ENCODE data around the gene UNC79. TPM values are rescaled to one million over a fixed set of nuclear protein-coding genes. Genes with fewer than 3 reads are reported as not detected.
"Not testable (repeated sequence)": the region's sequence is repeated elsewhere in the genome, so short reads cannot be mapped to it uniquely, and the experiment has no call there.

Gene UNC79
- 0.02 TPM in 1 of 2 replicates, not detected in the other for total RNA-seq

DNA sequence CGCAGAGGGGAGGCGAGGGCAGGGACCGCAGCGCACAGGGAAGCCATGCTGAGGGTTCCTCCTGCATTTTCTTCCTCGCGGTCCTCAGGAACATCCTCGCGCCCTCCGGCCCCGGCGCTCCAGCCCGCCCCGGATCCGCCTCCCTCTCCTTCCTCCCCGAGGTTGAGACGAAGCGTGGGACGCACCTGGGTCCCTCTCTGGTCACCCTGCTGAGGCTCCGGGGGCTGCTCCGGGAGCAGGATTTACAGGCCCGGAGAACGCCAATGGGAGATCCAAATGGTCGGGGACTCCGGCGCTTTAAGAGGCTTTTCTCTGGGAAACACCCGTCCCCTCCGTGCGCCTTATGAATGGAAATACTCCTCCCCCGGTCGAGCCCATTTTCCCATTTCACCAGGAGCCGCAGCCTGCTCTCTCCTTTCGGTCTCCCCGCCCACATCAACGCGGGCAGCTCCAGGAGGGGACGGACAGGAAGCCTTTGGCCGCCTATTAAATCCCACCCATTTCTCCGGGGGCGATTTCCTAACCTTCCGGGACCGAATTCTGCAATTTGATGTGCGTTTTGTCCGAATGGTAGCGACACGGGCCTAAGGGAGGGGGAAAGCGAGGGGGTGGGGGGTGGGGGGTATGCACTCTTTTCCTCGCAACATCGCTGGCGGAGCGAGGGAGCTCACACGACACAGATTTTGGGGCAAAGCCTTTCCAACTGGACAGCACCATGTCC, at the start of gene UNC79:
Gene UNC79, plus strand, starts transcription at position 625 of the 721 bp plus-strand sequence. Its CDS starts 91 bp downstream, at position 716.
- peaks cover 32% of the 10 kb centered on the region for H3K27me3 Mint-ChIP-seq (ENCODE audit: low read depth)
- H3K4me3 Mint-ChIP-seq (ENCODE audit: low read depth), result no peak within 1 kb of the TSS
- no peak within 1 kb of the TSS for H3K27ac Mint-ChIP-seq
- peaks cover 9% of the 10 kb centered on the region for H3K9me3 Mint-ChIP-seq
- H3K4me1 Mint-ChIP-seq (ENCODE audit: low read depth), result no peaks in the 10 kb centered on the region
- intact Hi-C loops (cut with micrococcal nuclease), result no loop called here
- H3K36me3 Mint-ChIP-seq (ENCODE audit: low read depth), result no peaks in the 10 kb centered on the region
- DNase-seq (ENCODE audit: low spot score), result no peak

DNA sequence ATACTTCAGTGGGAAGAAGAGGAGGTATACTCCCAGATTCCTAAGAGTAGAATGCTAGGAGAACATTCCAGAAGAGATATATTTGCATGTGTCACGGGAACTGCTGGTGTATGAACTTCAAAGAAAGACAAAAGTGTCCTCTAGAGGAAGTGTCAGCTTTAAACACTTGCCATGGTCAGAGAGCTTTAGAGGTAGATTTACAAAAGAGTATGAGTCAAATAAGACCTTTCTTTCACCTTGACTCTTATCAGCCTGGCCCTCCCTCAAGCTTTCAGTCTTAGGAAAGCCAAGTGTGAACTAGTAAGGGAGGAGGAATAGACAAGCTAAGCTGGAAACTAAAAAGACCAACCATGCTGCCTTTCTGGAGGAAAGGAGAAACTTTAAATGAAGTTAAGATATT, 49.1 kb upstream of the UNC79 start:
- H3K9me3 Mint-ChIP-seq, result no peaks in the 10 kb centered on the region
- DNase-seq (ENCODE audit: low spot score), result no peak
- no peak overlapping the region for H3K27ac Mint-ChIP-seq
- peaks cover 13% of the 10 kb centered on the region for H3K27me3 Mint-ChIP-seq (ENCODE audit: low read depth)
- H3K4me1 Mint-ChIP-seq (ENCODE audit: low read depth), result no peaks in the 10 kb centered on the region
- H3K4me3 Mint-ChIP-seq (ENCODE audit: low read depth), result no peak overlapping the region
- intact Hi-C loops (cut with micrococcal nuclease), result no loop called here
- H3K36me3 Mint-ChIP-seq (ENCODE audit: low read depth), result no peaks in the 10 kb centered on the region

DNA sequence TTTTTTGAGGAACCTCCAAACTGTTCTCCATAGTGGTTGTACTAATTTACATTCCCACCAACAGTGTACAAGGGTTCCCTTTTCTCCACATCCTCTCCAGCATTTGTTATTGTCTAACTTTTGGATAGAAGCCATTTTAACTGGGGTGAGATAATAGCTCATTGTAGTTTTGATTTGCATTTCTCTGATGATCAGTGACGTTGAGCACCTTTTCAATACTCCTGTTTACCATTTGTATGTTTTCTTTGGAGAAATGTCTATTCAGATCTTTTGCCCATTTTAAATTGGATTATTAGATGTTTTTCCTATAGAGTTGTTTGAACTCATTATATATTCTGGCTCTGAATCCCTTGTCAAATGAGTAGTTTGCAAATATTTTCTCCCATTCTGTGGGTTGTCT, 46.5 kb upstream of the UNC79 start:
- DNase-seq (ENCODE audit: low spot score); H3K9me3 Mint-ChIP-seq; H3K4me1 Mint-ChIP-seq (ENCODE audit: low read depth); intact Hi-C loops (cut with micrococcal nuclease); H3K4me3 Mint-ChIP-seq (ENCODE audit: low read depth); H3K27ac Mint-ChIP-seq; H3K36me3 Mint-ChIP-seq (ENCODE audit: low read depth): not testable (repeated sequence)
- peaks cover 14% of the 10 kb centered on the region for H3K27me3 Mint-ChIP-seq (ENCODE audit: low read depth)

DNA sequence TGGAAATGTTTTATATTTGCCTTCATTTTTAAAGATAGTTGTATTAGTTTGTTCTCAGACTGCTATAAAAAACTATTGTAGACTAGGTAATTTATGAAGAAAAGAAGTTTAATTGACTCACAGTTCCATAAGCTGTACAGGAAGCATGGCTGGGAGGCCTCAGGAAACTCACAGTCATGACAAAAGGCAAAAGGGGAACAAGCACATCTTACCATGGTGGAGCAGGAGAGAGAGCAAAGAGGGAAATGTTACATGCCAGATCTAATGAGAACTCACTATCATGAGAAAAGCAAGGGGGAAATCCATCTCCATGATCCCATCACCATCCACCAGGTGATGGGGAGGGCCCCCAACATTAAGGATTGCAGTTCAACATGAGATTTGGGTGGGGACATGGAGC, 35.5 kb upstream of the UNC79 start:
- Mint-ChIP-seq H3K4me1 (ENCODE audit: low read depth) (no peaks in the 10 kb centered on the region), H3K27me3 (ENCODE audit: low read depth) (no peaks in the 10 kb centered on the region), H3K36me3 (ENCODE audit: low read depth) (no peaks in the 10 kb centered on the region), H3K9me3 (peaks cover 11% of the 10 kb centered on the region), H3K27ac (no peak overlapping the region), H3K4me3 (ENCODE audit: low read depth) (no peak overlapping the region)
- DNase-seq (ENCODE audit: low spot score), result no peak
- intact Hi-C loops (cut with micrococcal nuclease), result no loop called here

DNA sequence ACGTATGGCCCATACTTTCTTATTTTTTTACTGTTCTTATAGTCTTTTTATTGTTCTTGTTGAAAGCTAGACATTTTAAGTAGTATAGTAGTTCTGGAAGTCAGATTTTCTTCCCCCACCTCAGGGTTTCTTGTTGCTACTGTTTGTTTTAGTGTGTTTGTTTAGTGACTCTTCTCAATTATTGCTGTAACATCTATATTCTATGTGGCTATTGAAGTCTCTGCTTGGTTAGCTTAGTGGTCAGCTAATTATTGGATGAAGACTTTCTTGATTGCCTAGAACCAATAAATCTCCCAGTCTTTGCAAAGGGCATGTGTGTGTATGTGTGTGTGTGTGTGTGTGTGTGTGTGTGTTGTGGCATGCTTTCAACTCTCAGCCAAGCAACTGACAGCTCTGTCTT, 34.3 kb upstream of the UNC79 start:
- Mint-ChIP-seq H3K4me1 (ENCODE audit: low read depth) (no peaks in the 10 kb centered on the region), H3K27ac (no peak overlapping the region), H3K9me3 (peaks cover 11% of the 10 kb centered on the region), H3K27me3 (ENCODE audit: low read depth) (peaks cover 5% of the 10 kb centered on the region), H3K4me3 (ENCODE audit: low read depth) (no peak overlapping the region), H3K36me3 (ENCODE audit: low read depth) (no peaks in the 10 kb centered on the region)
- intact Hi-C loops (cut with micrococcal nuclease), result no loop called here
- DNase-seq (ENCODE audit: low spot score), result no peak

DNA sequence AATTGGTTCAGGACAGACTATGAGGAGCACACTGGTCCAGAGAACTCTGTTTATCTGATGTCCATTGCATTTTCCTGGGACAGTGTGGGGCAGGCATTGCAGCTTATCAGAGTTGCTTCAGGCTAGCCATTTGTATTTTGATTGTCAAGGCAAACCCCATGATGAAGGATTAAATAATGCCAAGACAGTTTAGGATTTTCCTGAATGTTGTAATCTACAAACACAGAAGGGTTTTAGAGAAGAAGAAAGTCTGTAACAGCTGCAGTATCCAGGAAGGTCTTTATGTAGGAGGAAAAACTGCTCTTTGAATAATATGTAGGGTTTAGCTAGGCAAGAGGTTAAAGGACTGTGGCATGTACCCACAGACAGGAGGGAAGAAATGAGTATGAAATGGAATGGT, 32.2 kb upstream of the UNC79 start:
- intact Hi-C loops (cut with micrococcal nuclease), result no loop called here
- H3K36me3 Mint-ChIP-seq (ENCODE audit: low read depth), result no peaks in the 10 kb centered on the region

DNA sequence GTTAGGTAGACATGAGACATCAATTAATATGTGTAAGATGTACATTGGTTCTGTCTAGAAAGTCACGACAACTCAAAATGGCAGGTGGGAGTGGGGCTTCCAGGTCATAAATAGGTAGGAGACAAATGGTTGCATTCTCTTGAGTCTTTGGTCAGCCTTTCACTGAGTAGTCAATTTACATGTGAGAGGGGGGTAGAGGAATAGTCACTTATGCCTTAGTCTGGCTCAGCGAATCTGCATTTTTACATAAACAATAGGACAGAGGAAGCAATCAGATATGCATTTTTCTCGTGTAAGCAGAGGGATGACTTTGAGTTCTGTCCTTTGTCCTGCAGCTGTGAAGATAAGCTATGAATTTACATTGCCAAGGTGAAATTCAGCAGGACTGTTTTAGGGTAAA, 27.8 kb upstream of the UNC79 start:
- Mint-ChIP-seq H3K9me3 (no peaks in the 10 kb centered on the region), H3K27ac (no peak overlapping the region), H3K27me3 (ENCODE audit: low read depth) (peaks cover 7% of the 10 kb centered on the region), H3K36me3 (ENCODE audit: low read depth) (no peaks in the 10 kb centered on the region), H3K4me1 (ENCODE audit: low read depth) (no peaks in the 10 kb centered on the region), H3K4me3 (ENCODE audit: low read depth) (no peak overlapping the region)
- no peak for DNase-seq (ENCODE audit: low spot score)
- intact Hi-C loops (cut with micrococcal nuclease), result no loop called here

More for the DNA sequence above, 32.2 kb upstream of the UNC79 start:
- Mint-ChIP-seq H3K4me1 (ENCODE audit: low read depth) (no peaks in the 10 kb centered on the region), H3K9me3 (peaks cover 11% of the 10 kb centered on the region), H3K27me3 (ENCODE audit: low read depth) (peaks cover 7% of the 10 kb centered on the region), H3K27ac (no peak overlapping the region), H3K4me3 (ENCODE audit: low read depth) (no peak overlapping the region)
- DNase-seq (ENCODE audit: low spot score), result no peak

DNA sequence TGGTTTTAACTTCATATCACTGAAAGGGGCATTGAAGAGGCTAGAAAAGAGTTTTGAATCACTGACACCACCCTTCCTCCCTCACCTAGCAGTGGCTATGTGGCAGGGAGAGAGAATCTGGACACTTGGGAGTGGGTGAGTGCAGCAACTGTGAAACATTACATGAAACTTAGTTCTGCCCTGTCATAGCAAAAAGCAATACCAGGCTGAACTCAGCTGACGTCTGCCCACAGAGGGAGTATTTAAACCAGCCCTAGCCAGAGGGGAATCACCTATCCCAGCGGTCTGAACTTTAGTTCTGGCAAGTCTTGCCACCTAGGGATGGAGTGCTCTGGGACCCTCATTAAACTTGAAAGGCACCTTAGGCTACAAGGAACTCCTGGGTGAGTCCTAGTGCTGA, 20.7 kb upstream of the UNC79 start:
- Mint-ChIP-seq H3K27me3 (ENCODE audit: low read depth) (no peaks in the 10 kb centered on the region), H3K4me3 (ENCODE audit: low read depth) (no peak overlapping the region), H3K4me1 (ENCODE audit: low read depth) (no peaks in the 10 kb centered on the region), H3K27ac (no peak overlapping the region), H3K9me3 (no peaks in the 10 kb centered on the region), H3K36me3 (ENCODE audit: low read depth) (no peaks in the 10 kb centered on the region)
- DNase-seq (ENCODE audit: low spot score), result no peak
- intact Hi-C loops (cut with micrococcal nuclease), result no loop called here

DNA sequence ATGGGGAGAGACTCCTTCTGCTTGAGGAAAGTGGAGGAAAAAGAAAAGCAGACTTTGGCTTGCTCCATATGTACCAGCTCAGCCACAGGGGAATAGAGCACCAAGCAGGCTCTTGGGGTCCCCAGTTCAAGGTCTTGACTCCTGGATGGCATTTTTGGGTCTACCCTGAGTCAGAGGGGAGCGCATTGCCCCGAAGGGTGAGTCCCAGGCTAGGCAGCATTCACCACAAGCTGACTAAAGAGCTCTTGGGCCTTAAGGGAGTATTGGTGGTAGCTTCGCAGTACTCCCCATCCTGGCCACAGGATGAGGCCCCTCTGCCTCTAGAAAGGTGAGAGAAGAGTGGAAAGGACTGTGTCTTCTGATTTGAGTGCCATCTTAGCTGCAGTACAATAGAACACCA, 19.8 kb upstream of the UNC79 start:
- DNase-seq (ENCODE audit: low spot score), result no peak
- H3K36me3 Mint-ChIP-seq (ENCODE audit: low read depth), result no peaks in the 10 kb centered on the region
- no peak overlapping the region for H3K4me3 Mint-ChIP-seq (ENCODE audit: low read depth)
- H3K27me3 Mint-ChIP-seq (ENCODE audit: low read depth), result no peaks in the 10 kb centered on the region
- H3K27ac Mint-ChIP-seq, result no peak overlapping the region
- no peaks in the 10 kb centered on the region for H3K4me1 Mint-ChIP-seq (ENCODE audit: low read depth)
- intact Hi-C loops (cut with micrococcal nuclease), result no loop called here
- no peaks in the 10 kb centered on the region for H3K9me3 Mint-ChIP-seq

DNA sequence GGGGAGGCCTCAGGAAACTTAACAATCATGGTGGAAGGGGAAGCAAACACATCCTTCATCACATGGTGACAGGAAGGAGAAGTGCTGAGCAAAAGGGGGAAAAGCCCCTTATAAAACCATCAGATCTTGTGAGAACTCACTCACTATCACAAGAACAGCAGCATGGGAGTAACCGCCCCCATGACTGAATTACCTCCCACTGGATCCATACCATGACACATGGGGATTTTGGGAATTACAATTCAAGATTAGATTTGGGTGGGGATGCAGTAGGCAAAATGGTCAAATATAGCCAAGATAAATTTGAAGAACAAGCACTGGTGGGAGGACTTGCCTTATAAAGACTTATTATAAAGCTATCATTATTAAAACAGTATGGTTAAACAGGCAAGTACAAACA, 5.6 kb upstream of the UNC79 start:
- H3K4me1 Mint-ChIP-seq (ENCODE audit: low read depth); DNase-seq (ENCODE audit: low spot score); H3K27ac Mint-ChIP-seq; H3K4me3 Mint-ChIP-seq (ENCODE audit: low read depth); intact Hi-C loops (cut with micrococcal nuclease); H3K36me3 Mint-ChIP-seq (ENCODE audit: low read depth): not testable (repeated sequence)
- H3K27me3 Mint-ChIP-seq (ENCODE audit: low read depth), result peaks cover 12% of the 10 kb centered on the region
- H3K9me3 Mint-ChIP-seq, result peaks cover 10% of the 10 kb centered on the region

DNA sequence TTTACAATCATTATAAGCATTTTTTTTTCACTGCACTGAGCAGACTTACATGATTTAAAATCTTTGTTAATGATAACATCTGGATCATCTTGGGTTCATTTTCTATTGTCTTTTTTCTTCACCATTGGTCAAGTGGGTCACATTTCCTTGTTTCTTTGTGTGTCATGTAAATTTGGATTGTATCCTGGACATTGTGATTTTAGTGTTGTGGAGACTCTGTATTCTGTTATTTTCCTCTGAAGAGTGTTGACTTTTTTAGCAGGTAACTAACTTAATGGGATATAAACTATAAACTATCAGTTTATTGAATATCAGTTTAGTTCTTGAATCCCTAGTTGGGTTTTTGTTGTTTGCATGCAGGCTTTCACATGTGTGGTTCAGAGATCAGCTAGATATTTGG, 4.0 kb upstream of the UNC79 start:
- no peak for DNase-seq (ENCODE audit: low spot score)
- peaks cover 18% of the 10 kb centered on the region for H3K27me3 Mint-ChIP-seq (ENCODE audit: low read depth)
- intact Hi-C loops (cut with micrococcal nuclease), result no loop called here
- H3K9me3 Mint-ChIP-seq, result peaks cover 9% of the 10 kb centered on the region
- no peak overlapping the region for H3K27ac Mint-ChIP-seq
- H3K4me3 Mint-ChIP-seq (ENCODE audit: low read depth), result no peak overlapping the region
- H3K36me3 Mint-ChIP-seq (ENCODE audit: low read depth), result no peaks in the 10 kb centered on the region
- H3K4me1 Mint-ChIP-seq (ENCODE audit: low read depth), result no peaks in the 10 kb centered on the region

DNA sequence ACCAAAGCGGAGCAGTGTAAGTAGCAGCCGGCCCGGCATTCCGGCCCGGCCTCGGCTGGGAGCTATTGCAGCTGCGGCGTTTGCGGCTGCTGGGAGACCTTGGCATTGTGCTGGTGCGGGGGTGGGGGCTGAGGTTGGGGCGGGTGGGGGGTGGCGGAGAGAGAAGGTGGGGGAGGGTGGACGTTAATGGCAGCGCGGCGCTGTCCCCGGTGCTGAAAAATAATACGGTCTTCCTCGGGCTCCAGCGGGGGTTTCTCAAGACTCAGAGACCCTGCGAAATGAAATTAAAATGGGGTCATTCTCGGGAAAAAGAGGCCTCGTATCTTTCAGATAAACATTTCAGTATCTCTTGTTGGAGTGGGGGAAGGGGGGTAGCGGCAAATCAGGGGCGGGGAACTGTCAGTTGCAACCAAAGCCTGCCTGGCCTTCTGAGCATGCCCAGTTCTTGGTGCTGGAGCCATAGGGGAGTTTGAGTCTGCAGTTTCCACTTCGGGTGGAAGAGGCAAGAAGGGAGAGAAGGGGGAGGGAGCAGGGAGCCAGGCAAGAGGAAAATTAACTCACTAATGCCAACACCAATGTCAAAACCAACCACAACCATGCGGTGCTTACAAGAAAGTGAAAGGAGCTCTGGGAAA, 414 bp downstream of the UNC79 start:
- Mint-ChIP-seq H3K36me3 (ENCODE audit: low read depth) (no peaks in the 10 kb centered on the region), H3K4me1 (ENCODE audit: low read depth) (no peaks in the 10 kb centered on the region)

DNA sequence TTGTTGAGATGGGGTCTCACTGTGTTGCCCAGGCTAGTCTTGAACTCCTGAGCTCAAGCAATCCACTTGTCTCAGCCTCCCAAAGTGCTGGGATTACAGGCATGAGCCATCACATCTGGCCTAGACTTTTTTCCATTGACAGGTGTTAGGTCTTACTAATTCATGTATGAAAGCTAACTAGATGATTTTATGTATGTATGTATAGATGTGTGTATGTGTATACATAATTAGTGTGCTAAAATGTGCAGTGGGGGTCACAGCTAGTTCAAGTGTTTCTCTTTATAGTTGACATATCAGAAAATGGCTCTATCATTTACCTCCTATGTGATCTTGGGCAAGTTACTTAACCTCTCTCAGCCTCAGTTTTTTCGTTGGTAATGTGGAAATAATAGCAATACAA, 23.5 kb downstream of the UNC79 start:
- Mint-ChIP-seq H3K9me3 (no peaks in the 10 kb centered on the region), H3K36me3 (ENCODE audit: low read depth) (no peaks in the 10 kb centered on the region), H3K27ac (no peak overlapping the region), H3K4me3 (ENCODE audit: low read depth) (no peak overlapping the region), H3K4me1 (ENCODE audit: low read depth) (no peaks in the 10 kb centered on the region), H3K27me3 (ENCODE audit: low read depth) (peaks cover 5% of the 10 kb centered on the region)
- intact Hi-C loops (cut with micrococcal nuclease), result no loop called here
- no peak for DNase-seq (ENCODE audit: low spot score)

More for the DNA sequence above, 414 bp downstream of the UNC79 start:
- DNase-seq (ENCODE audit: low spot score), result no peak
- peaks cover 32% of the 10 kb centered on the region for H3K27me3 Mint-ChIP-seq (ENCODE audit: low read depth)
- intact Hi-C loops (cut with micrococcal nuclease), result no loop called here
- no peak overlapping the region for H3K27ac Mint-ChIP-seq
- H3K4me3 Mint-ChIP-seq (ENCODE audit: low read depth), result no peak overlapping the region
- peaks cover 9% of the 10 kb centered on the region for H3K9me3 Mint-ChIP-seq

Measured in activated T-helper 2 cell treated with anti-CD3 and anti-CD28 coated beads, Interferon-gamma antibody, Interleukin-2, Interleukin-4, amounts not matched to agents 10 μg/mL and 5 μg/mL and 100 μg/mL, durations not matched to agents 14 hours and 24 hours and 36 hours (primary cell).